Measurements from ENCODE around the gene METTL24. TPM values are rescaled to one million over a fixed set of nuclear protein-coding genes. Genes with fewer than 3 reads are reported as not detected.

Gene METTL24
- total and polyA plus RNA-seq, 10 of the 15 experiments (the other 5 are each of a cell fraction or from before 2014, with no cell fraction given) = 0.20 TPM; not detected in 9

DNA sequence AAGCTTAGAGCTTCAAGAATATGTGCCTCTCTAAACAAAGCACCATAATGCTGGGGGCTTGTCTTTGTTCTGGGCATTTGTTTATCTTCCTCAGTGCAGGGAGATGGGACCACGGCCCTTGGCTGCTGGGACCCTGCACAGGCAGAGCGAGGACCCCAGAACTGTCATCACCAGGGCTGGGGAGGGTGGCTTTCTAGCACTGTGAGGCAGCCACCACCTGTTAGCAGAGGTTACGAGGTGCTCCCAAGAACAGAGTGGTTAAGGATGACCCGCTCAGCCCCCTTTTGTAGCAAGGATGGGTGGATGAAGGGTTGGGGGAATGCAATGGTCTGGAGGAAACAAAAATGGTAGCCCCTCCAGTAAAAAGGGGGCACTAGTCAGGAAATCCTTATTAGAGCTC, 34.9 kb downstream of the METTL24 start:
- Histone ChIP-seq H3K79me2 (ENCODE audit: control insufficient read depth, insufficient read depth, low read length) (no peaks in the 10 kb centered on the region), H4K20me1 (ENCODE audit: control insufficient read depth, insufficient read depth) (no peaks in the 10 kb centered on the region), H3K36me3 (ENCODE audit: control insufficient read depth in 2 of 2, insufficient read depth in 2 of 2, low read length in 1 of 2) (no peaks in the 10 kb centered on the region), H3K9me3 (replicated peaks; ENCODE audit: control insufficient read depth, insufficient read depth, low read length) (no peaks in the 10 kb centered on the region), H3K4me2 (ENCODE audit: control insufficient read depth, insufficient read depth) (no peak overlapping the region), H3K4me3 (no peak overlapping the region), H2AFZ (ENCODE audit: control insufficient read depth, low read depth, low read length) (no peak overlapping the region), H3K4me1 (ENCODE audit: control insufficient read depth, insufficient read depth, low read length) (no peaks in the 10 kb centered on the region), H3K27me3 (replicated peaks in 1 of 2; ENCODE audit: control insufficient read depth in 2 of 2, insufficient read depth in 2 of 2, low read length in 1 of 2) (no peaks in the 10 kb centered on the region), H3K27ac (ENCODE audit: control insufficient read depth, insufficient read depth) (no peak overlapping the region), H3K9ac (ENCODE audit: control insufficient read depth, insufficient read depth, low read length) (no peak overlapping the region)
- intact Hi-C loops (cut with micrococcal nuclease; ENCODE audit: unreplicated experiment) (no loop called here), in situ Hi-C loops (cut with MboI) (no loop called here)
- ChIA-PET CTCF (no interaction called here), RAD21 (ENCODE audit: unreplicated experiment) (no interaction called here), POLR2A (no interaction called here), SMC1A (ENCODE audit: uncharacterized antibody, unreplicated experiment) (no interaction called here)
- DNase-seq (ENCODE audit: low read depth, low spot score) (no peak), ATAC-seq (no peak), FAIRE-seq (no peak)
- WGBS (ENCODE audit: insufficient coverage, insufficient replicate concordance, low lambda C conversion rate, missing lambda C conversion rate) = 34% methylated on average over 4 of the region's 4 CpGs
- BruUV-seq (replicated peaks) = no TSS peak
- TF ChIP-seq CHD2 (IDR thresholded peaks at IDR 0.05; ENCODE audit: borderline replicate concordance, low read depth, low read length) (no peak), ZNF384 (IDR thresholded peaks at IDR 0.05; ENCODE audit: borderline replicate concordance, low read depth, low read length) (no peak), EP300 (IDR thresholded peaks at IDR 0.05; ENCODE audit: borderline replicate concordance in 1 of 2, control insufficient read depth in 1 of 2, low read depth in 2 of 2, low read length in 2 of 2) (no peak), RAD21 (IDR thresholded peaks at IDR 0.05; ENCODE audit: insufficient read depth, low read depth, low read length) (no peak), ATF7 (IDR thresholded peaks at IDR 0.05; ENCODE audit: low read depth) (no peak), GABPA (IDR thresholded peaks at IDR 0.05; ENCODE audit: low read depth) (no peak), RUNX3 (IDR thresholded peaks at IDR 0.05; ENCODE audit: low read length) (no peak), TAF1 (IDR thresholded peaks at IDR 0.05; ENCODE audit: borderline replicate concordance, low read depth, low read length) (no peak), POLR2AphosphoS5 (IDR thresholded peaks at IDR 0.05; ENCODE audit: low read length) (no peak), BHLHE40 (IDR thresholded peaks at IDR 0.05; ENCODE audit: borderline replicate concordance in 1 of 2, low read depth in 2 of 2, low read length in 1 of 2) (no peak), CBX5 (IDR thresholded peaks at IDR 0.05; ENCODE audit: low read depth) (no peak), RFX5 (IDR thresholded peaks at IDR 0.05; ENCODE audit: low read depth, low read length) (no peak), CREB1 (IDR thresholded peaks at IDR 0.05; ENCODE audit: low read depth) (no peak)
- TF ChIP-seq, protein P1, sequence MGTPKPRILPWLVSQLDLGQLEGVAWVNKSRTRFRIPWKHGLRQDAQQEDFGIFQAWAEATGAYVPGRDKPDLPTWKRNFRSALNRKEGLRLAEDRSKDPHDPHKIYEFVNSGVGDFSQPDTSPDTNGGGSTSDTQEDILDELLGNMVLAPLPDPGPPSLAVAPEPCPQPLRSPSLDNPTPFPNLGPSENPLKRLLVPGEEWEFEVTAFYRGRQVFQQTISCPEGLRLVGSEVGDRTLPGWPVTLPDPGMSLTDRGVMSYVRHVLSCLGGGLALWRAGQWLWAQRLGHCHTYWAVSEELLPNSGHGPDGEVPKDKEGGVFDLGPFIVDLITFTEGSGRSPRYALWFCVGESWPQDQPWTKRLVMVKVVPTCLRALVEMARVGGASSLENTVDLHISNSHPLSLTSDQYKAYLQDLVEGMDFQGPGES (IDR thresholded peaks at IDR 0.05) = no peak
- TF ChIP-seq, protein P2, sequence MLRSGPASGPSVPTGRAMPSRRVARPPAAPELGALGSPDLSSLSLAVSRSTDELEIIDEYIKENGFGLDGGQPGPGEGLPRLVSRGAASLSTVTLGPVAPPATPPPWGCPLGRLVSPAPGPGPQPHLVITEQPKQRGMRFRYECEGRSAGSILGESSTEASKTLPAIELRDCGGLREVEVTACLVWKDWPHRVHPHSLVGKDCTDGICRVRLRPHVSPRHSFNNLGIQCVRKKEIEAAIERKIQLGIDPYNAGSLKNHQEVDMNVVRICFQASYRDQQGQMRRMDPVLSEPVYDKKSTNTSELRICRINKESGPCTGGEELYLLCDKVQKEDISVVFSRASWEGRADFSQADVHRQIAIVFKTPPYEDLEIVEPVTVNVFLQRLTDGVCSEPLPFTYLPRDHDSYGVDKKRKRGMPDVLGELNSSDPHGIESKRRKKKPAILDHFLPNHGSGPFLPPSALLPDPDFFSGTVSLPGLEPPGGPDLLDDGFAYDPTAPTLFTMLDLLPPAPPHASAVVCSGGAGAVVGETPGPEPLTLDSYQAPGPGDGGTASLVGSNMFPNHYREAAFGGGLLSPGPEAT (IDR thresholded peaks at IDR 0.05; ENCODE audit: low read depth) = no peak
- TF ChIP-seq, protein P3, sequence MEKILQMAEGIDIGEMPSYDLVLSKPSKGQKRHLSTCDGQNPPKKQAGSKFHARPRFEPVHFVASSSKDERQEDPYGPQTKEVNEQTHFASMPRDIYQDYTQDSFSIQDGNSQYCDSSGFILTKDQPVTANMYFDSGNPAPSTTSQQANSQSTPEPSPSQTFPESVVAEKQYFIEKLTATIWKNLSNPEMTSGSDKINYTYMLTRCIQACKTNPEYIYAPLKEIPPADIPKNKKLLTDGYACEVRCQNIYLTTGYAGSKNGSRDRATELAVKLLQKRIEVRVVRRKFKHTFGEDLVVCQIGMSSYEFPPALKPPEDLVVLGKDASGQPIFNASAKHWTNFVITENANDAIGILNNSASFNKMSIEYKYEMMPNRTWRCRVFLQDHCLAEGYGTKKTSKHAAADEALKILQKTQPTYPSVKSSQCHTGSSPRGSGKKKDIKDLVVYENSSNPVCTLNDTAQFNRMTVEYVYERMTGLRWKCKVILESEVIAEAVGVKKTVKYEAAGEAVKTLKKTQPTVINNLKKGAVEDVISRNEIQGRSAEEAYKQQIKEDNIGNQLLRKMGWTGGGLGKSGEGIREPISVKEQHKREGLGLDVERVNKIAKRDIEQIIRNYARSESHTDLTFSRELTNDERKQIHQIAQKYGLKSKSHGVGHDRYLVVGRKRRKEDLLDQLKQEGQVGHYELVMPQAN (conservative IDR thresholded peaks at IDR 0.05) = no peak

Measured in GM12878 (cell line).